Chondrocyte (in vitro differentiated cells): Measurements from ENCODE around the gene STK17B. TPM values are rescaled to one million over a fixed set of nuclear protein-coding genes. Genes with fewer than 3 reads are reported as not detected.

ENCODE experiments used
- DNase-seq: peaks from one replicate; pipeline ENCODE4 v3.0.0; 2021; ENCODE audit warnings: mixed read lengths, low spot score
- H3K27ac Mint-ChIP-seq: one replicate; pipeline ENCODE4 v1.8.0; 2021; ENCODE audit warnings: mild to moderate bottlenecking, moderate library complexity, mixed read lengths; ENCODE audit not compliant: unreplicated experiment
- H3K27me3 Mint-ChIP-seq: 2 replicates; pipeline ENCODE4 v1.8.0; 2021; ENCODE audit warnings: low read depth, mixed read lengths
- H3K36me3 Mint-ChIP-seq: 2 replicates; pipeline ENCODE4 v1.8.0; 2021; ENCODE audit warnings: low read depth, mixed read lengths
- H3K4me1 Mint-ChIP-seq: 2 replicates; pipeline ENCODE4 v1.8.0; 2021; ENCODE audit warnings: low read depth, mild to moderate bottlenecking, mixed read lengths
- H3K4me3 Mint-ChIP-seq: one replicate; pipeline ENCODE4 v1.8.0; 2021; ENCODE audit warnings: mild to moderate bottlenecking, moderate library complexity, mixed read lengths; ENCODE audit not compliant: unreplicated experiment
- H3K9me3 Mint-ChIP-seq: 2 replicates; pipeline ENCODE4 v1.8.0; 2021; ENCODE audit warnings: low read depth, mixed read lengths
- total RNA-seq: library from RNA; stranded (reverse); gene quantifications from 3 replicates; pipeline ENCODE4 v1.2.1, GENCODE V29; 2021
- TF ChIP-seq, protein P1 (sequence below): fragments of 200-600 bp; sonication (generic); IDR thresholded peaks from 2 replicates; pipeline ENCODE4 v1.5.0; 2021; ENCODE audit warnings: antibody characterized with exemption, mild to moderate bottlenecking, moderate library complexity

Gene STK17B
- total RNA-seq, 1 donor from 2014 or later: 37.2 TPM

DNA sequence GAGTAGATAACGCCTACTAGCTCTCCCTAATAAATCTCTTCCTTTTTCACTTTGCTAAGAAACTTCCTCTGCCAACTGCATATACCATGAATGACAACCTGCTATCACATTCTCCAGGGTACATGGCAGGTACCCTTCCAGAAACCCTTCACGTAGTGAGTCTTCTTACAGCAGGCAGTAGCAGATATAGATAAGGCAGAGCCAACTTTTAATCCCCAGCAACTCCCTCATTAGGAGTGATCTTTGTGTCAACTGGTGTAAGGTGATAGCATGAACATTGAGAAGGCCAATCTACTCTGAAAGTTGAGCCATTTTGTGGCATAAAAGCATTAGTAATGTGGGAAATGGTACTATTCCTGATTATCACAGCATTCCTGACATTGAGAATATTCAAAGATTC lies 5.7 kb upstream of the STK17B start:
- Mint-ChIP-seq H3K9me3 (no peaks in the 10 kb centered on the region), H3K4me3 (no peak overlapping the region), H3K27ac (no peak overlapping the region), H3K36me3 (no peaks in the 10 kb centered on the region), H3K4me1 (peaks cover under 1% of the 10 kb centered on the region), H3K27me3 (no peaks in the 10 kb centered on the region)
- no peak for DNase-seq
- TF ChIP-seq, protein P1, sequence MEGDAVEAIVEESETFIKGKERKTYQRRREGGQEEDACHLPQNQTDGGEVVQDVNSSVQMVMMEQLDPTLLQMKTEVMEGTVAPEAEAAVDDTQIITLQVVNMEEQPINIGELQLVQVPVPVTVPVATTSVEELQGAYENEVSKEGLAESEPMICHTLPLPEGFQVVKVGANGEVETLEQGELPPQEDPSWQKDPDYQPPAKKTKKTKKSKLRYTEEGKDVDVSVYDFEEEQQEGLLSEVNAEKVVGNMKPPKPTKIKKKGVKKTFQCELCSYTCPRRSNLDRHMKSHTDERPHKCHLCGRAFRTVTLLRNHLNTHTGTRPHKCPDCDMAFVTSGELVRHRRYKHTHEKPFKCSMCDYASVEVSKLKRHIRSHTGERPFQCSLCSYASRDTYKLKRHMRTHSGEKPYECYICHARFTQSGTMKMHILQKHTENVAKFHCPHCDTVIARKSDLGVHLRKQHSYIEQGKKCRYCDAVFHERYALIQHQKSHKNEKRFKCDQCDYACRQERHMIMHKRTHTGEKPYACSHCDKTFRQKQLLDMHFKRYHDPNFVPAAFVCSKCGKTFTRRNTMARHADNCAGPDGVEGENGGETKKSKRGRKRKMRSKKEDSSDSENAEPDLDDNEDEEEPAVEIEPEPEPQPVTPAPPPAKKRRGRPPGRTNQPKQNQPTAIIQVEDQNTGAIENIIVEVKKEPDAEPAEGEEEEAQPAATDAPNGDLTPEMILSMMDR: no peak

GRCh38 chr2:196176142-196176738 lies 4.9 kb upstream of the STK17B start:
- no peaks in the 10 kb centered on the region for H3K9me3 Mint-ChIP-seq
- no peak overlapping the region for H3K4me3 Mint-ChIP-seq
- DNase-seq: no peak
- TF ChIP-seq, protein P1: no peak
- H3K27me3 Mint-ChIP-seq: no peaks in the 10 kb centered on the region
- peaks cover 4% of the 10 kb centered on the region for H3K4me1 Mint-ChIP-seq
- H3K36me3 Mint-ChIP-seq: no peaks in the 10 kb centered on the region
- H3K27ac Mint-ChIP-seq: no peak overlapping the region

DNA sequence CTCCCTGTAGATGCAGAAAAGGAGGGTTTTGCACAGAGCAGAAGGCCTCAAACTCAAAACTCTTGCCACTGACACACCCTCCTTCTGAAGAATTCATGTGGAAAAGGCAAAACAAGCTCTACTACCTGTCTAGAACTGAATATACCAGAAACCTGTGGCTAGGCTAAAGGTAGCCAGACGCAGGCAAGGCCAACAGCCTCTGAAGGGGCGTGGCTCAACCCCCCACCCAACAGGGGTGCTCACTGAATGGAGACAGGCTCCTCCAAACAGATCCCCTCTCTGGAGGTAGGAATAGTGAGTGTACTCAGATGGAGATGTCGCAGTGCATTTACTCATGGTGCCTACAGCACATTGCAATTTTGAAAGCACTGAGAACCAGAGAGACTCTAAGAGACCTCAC lies 3.0 kb upstream of the STK17B start:
- TF ChIP-seq, protein P1: no peak
- Mint-ChIP-seq H3K4me1 (peaks cover 9% of the 10 kb centered on the region), H3K27ac (no peak overlapping the region), H3K4me3 (no peak overlapping the region), H3K36me3 (no peaks in the 10 kb centered on the region), H3K27me3 (no peaks in the 10 kb centered on the region), H3K9me3 (no peaks in the 10 kb centered on the region)
- DNase-seq: no peak

- no peak for DNase-seq
- TF ChIP-seq, protein P1: no peak
- Mint-ChIP-seq H3K9me3 (no peaks in the 10 kb centered on the region), H3K27me3 (no peaks in the 10 kb centered on the region), H3K36me3 (no peaks in the 10 kb centered on the region), H3K4me3 (no peak overlapping the region), H3K27ac (no peak overlapping the region), H3K4me1 (peaks cover 17% of the 10 kb centered on the region)
Measured at GRCh38 chr2:196173505-196173904, 2.1 kb upstream of the STK17B start.

GRCh38 chr2:196172951-196173350 lies 1.6 kb upstream of the STK17B start:
- Mint-ChIP-seq H3K36me3 (no peaks in the 10 kb centered on the region), H3K4me3 (no peak overlapping the region), H3K4me1 (peaks cover 22% of the 10 kb centered on the region), H3K27me3 (no peaks in the 10 kb centered on the region), H3K9me3 (no peaks in the 10 kb centered on the region), H3K27ac (no peak overlapping the region)
- TF ChIP-seq, protein P1: no peak
- no peak for DNase-seq
